Measurements from ENCODE around the gene DMD. TPM values are rescaled to one million over a fixed set of nuclear protein-coding genes. Genes with fewer than 3 reads are reported as not detected.

DMD gene
- total and polyA plus RNA-seq, 2 of the 8 experiments (the other 6 are each of a cell fraction or from before 2014, with no cell fraction given) = 4.8 to 7.4 TPM

- CTCF ChIA-PET (ENCODE audit: partially characterized antibody) = no interaction called here
- WGBS, 2 experiments (ENCODE audit: extremely low coverage in 1 of 2, insufficient coverage in 1 of 2, insufficient read length in 1 of 2, insufficient replicate concordance in 2 of 2, low coverage in 1 of 2, low lambda C conversion rate in 2 of 2, missing lambda C conversion rate in 1 of 2) = 91% methylated on average over 5 of the region's 5 CpGs; no CpG with 5 or more reads in 1 of the 2 experiments
- POLR2A ChIA-PET (ENCODE audit: partially characterized antibody) = no interaction called here
- TF ChIP-seq RBBP5 (IDR thresholded peaks at IDR 0.05; ENCODE audit: borderline replicate concordance, low read depth, low read length) (no peak), TAF7 (optimal IDR thresholded peaks at IDR 0.05; ENCODE audit: borderline replicate concordance, low read depth, low read length) (no peak), SIX5 (IDR thresholded peaks at IDR 0.05; ENCODE audit: low read depth, low read length) (no peak), CTBP2 (IDR thresholded peaks at IDR 0.05; ENCODE audit: borderline replicate concordance, insufficient read depth, insufficient read length, low read length) (no peak), YY1 (IDR thresholded peaks at IDR 0.05; ENCODE audit: low read depth, low read length) (no peak), KDM4A (IDR thresholded peaks at IDR 0.05; ENCODE audit: low read depth, low read length, severe bottlenecking) (no peak), EGR1 (IDR thresholded peaks at IDR 0.05; ENCODE audit: borderline replicate concordance, low read depth, low read length) (no peak), KDM1A (IDR thresholded peaks at IDR 0.05; ENCODE audit: borderline replicate concordance, low read length) (no peak), TCF12 (IDR thresholded peaks at IDR 0.05; ENCODE audit: low read depth, low read length) (no peak), USF2 (IDR thresholded peaks at IDR 0.05; ENCODE audit: low read length) (no peak), HDAC6 (IDR thresholded peaks at IDR 0.05; ENCODE audit: low read depth, low read length) (no peak), JUN (IDR thresholded peaks at IDR 0.05; ENCODE audit: low read depth, low read length) (no peak), ZNF274 (IDR thresholded peaks at IDR 0.05; ENCODE audit: borderline replicate concordance, extremely low read depth, low read length) (no peak), MAFK (IDR thresholded peaks at IDR 0.05; ENCODE audit: low read depth, low read length) (no peak), CREB1 (IDR thresholded peaks at IDR 0.05) (no peak)
Measured at GRCh38 chrX:32010948-32011347, 1200.4 kb downstream of the DMD start.

More at GRCh38 chrX:32010948-32011347, 1200.4 kb downstream of the DMD start:
- no peak overlapping the region for H2BK12ac ChIP-seq (ENCODE audit: low read depth, low read length)
- H4K20me1 ChIP-seq (replicated peaks in 1 of 2; ENCODE audit: control insufficient read depth in 1 of 2, insufficient read depth in 2 of 2, low read length in 2 of 2) = no peaks in the 10 kb centered on the region
- no peaks in the 10 kb centered on the region for H3K36me3 ChIP-seq (ENCODE audit: control insufficient read depth in 2 of 4, insufficient read depth in 4 of 4, low read length in 3 of 4)
- H3K79me1 ChIP-seq (ENCODE audit: low read depth, low read length) = no peaks in the 10 kb centered on the region
- no peaks in the 10 kb centered on the region for H3K9me3 ChIP-seq (ENCODE audit: insufficient read depth in 2 of 2, low read depth in 1 of 2, low read length in 1 of 2)
- no peak overlapping the region for H4K8ac ChIP-seq (ENCODE audit: extremely low read depth, insufficient read depth, low read length)
- H4K5ac ChIP-seq (ENCODE audit: insufficient read length, low read depth, low read length) = no peak overlapping the region
- no peaks in the 10 kb centered on the region for H3K27me3 ChIP-seq (replicated peaks in 1 of 4; ENCODE audit: control insufficient read depth in 3 of 4, extremely low read depth in 1 of 4, insufficient read depth in 3 of 4, low read length in 3 of 4)
- H3K4me3 ChIP-seq (ENCODE audit: extremely low read depth in 1 of 4, insufficient read depth in 2 of 4, low read depth in 3 of 4, low read length in 4 of 4) = no peak overlapping the region
- H3K79me2 ChIP-seq (ENCODE audit: control insufficient read depth in 1 of 2, insufficient read depth in 2 of 2, low read length in 2 of 2) = no peaks in the 10 kb centered on the region
- H2BK20ac ChIP-seq (ENCODE audit: low read length) = no peak overlapping the region
- no peaks in the 10 kb centered on the region for H3K23me2 ChIP-seq (ENCODE audit: low read depth, low read length)
- no peak overlapping the region for H2BK120ac ChIP-seq (replicated peaks; ENCODE audit: low read depth, low read length)
- no peak overlapping the region for H3K27ac ChIP-seq (ENCODE audit: low read depth, low read length)
- no peak overlapping the region for H3K14ac ChIP-seq (ENCODE audit: insufficient read length)
- no peak overlapping the region for H3K9ac ChIP-seq (replicated peaks in 1 of 4; ENCODE audit: extremely low read depth in 1 of 4, low read depth in 3 of 4, low read length in 3 of 4)
- H2BK5ac ChIP-seq (ENCODE audit: low read depth, low read length) = no peak overlapping the region
- H3K56ac ChIP-seq (replicated peaks; ENCODE audit: insufficient read length, low read depth, low read length) = no peak overlapping the region
- H3K18ac ChIP-seq (ENCODE audit: extremely low read depth, low read length) = no peak overlapping the region
- no peak overlapping the region for H2AFZ ChIP-seq (ENCODE audit: low read length)
- H3K4me1 ChIP-seq (replicated peaks in 1 of 4; ENCODE audit: control insufficient read depth in 3 of 4, insufficient read depth in 4 of 4, low read length in 3 of 4) = no peaks in the 10 kb centered on the region
- H2BK15ac ChIP-seq (ENCODE audit: low read length) = no peak overlapping the region
- H2AK5ac ChIP-seq (ENCODE audit: low read depth, low read length) = no peak overlapping the region
- H3K4ac ChIP-seq (replicated peaks; ENCODE audit: insufficient read length, low read depth, low read length) = no peak overlapping the region
- FAIRE-seq (no peak), DNase-seq (ENCODE audit: low read depth in 1 of 2, low spot score in 2 of 2) (no peak)
- no peak overlapping the region for H3K23ac ChIP-seq (ENCODE audit: insufficient read length)
- H3K4me2 ChIP-seq (ENCODE audit: insufficient read depth in 1 of 2, low read depth in 2 of 2, low read length in 2 of 2) = no peak overlapping the region
- H4K91ac ChIP-seq (replicated peaks; ENCODE audit: insufficient read length, low read length) = no peak overlapping the region

All from H1 (cell line).